ENCODE measurements around the gene CTSC. TPM values are rescaled to one million over a fixed set of nuclear protein-coding genes. Genes with fewer than 3 reads are reported as not detected.

Gene CTSC
- total RNA-seq, 1 experiment from 2014 or later = 269 TPM

- CTCF ChIA-PET = interaction anchor here (2.2 kb wide), 1 partner anchor 11 kb away, joined by 7 read pairs; no protein-coding TSS in a partner anchor
- H3K4me1 Mint-ChIP-seq = peaks cover 14% of the 10 kb centered on the region
- no peak for TF ChIP-seq ZNF317 (CRISPR knock-in tag; IDR thresholded peaks at IDR 0.05; ENCODE audit: borderline replicate concordance, low read depth)
- no peak for TF ChIP-seq ELF4 (CRISPR knock-in tag; IDR thresholded peaks at IDR 0.05; ENCODE audit: low read depth)
- no peak for TF ChIP-seq ARID4B (CRISPR knock-in tag; IDR thresholded peaks at IDR 0.05; ENCODE audit: borderline replicate concordance)
- TF ChIP-seq FOXP1 (CRISPR knock-in tag; IDR thresholded peaks at IDR 0.05; ENCODE audit: borderline replicate concordance) = no peak
- TF ChIP-seq USF1 (CRISPR knock-in tag; IDR thresholded peaks at IDR 0.05) = no peak
- no peak for TF ChIP-seq JUN (CRISPR knock-in tag; IDR thresholded peaks at IDR 0.05)
- TF ChIP-seq OVOL2 (CRISPR knock-in tag; IDR thresholded peaks at IDR 0.05; ENCODE audit: borderline replicate concordance) = no peak
- TF ChIP-seq MAX (CRISPR knock-in tag; IDR thresholded peaks at IDR 0.05) = no peak
- TF ChIP-seq ATF6 (CRISPR knock-in tag; IDR thresholded peaks at IDR 0.05) = no peak
- TF ChIP-seq HMGA2 (CRISPR knock-in tag; IDR thresholded peaks at IDR 0.05) = no peak
- TF ChIP-seq ZNF396 (CRISPR knock-in tag; IDR thresholded peaks at IDR 0.05; ENCODE audit: borderline replicate concordance) = no peak
- TF ChIP-seq EMX1 (CRISPR knock-in tag; IDR thresholded peaks at IDR 0.05) = no peak
- no peak for TF ChIP-seq ZNF423 (CRISPR knock-in tag; IDR thresholded peaks at IDR 0.05)
- no peak for TF ChIP-seq GTF2I (CRISPR knock-in tag; conservative IDR thresholded peaks at IDR 0.05)
- no peak for TF ChIP-seq ZBTB21 (CRISPR knock-in tag; IDR thresholded peaks at IDR 0.05; ENCODE audit: borderline replicate concordance)
- TF ChIP-seq PREB (CRISPR knock-in tag; IDR thresholded peaks at IDR 0.05; ENCODE audit: borderline replicate concordance) = no peak
- H3K4me3 Mint-ChIP-seq = no peak overlapping the region
- no peaks in the 10 kb centered on the region for H3K27me3 Mint-ChIP-seq (ENCODE audit: low read depth)
- POLR2A ChIA-PET = no interaction called here
- H3K27ac Mint-ChIP-seq = no peak overlapping the region
- DNase-seq (ENCODE audit: low spot score) (no peak), ATAC-seq (no peak)
- no peaks in the 10 kb centered on the region for H3K36me3 Mint-ChIP-seq
- H3K9me3 Mint-ChIP-seq = no peaks in the 10 kb centered on the region
These were observed 15.8 kb upstream of the CTSC start for GRCh38 chr11:88353386-88353785.

GRCh38 chr11:88352139-88352538, 14.6 kb upstream of the CTSC start:
- TF ChIP-seq ZNF281 (CRISPR knock-in tag; IDR thresholded peaks at IDR 0.05) = no peak
- Mint-ChIP-seq H3K4me1 (peaks cover 2% of the 10 kb centered on the region), H3K4me3 (no peak overlapping the region), H3K27me3 (ENCODE audit: low read depth) (no peaks in the 10 kb centered on the region), H3K36me3 (no peaks in the 10 kb centered on the region), H3K27ac (no peak overlapping the region), H3K9me3 (no peaks in the 10 kb centered on the region)
- ChIA-PET POLR2A (no interaction called here), CTCF (interaction anchor here (2.2 kb wide), 1 partner anchor 10 kb away, joined by 7 read pairs; no protein-coding TSS in a partner anchor)
- ATAC-seq = no peak
- no peak for DNase-seq (ENCODE audit: low spot score)
